ENCODE data around the gene GATA5.

GRCh38 chr20:62487118-62487517, 11.3 kb upstream of the GATA5 start:
- TF ChIP-seq, protein P1, sequence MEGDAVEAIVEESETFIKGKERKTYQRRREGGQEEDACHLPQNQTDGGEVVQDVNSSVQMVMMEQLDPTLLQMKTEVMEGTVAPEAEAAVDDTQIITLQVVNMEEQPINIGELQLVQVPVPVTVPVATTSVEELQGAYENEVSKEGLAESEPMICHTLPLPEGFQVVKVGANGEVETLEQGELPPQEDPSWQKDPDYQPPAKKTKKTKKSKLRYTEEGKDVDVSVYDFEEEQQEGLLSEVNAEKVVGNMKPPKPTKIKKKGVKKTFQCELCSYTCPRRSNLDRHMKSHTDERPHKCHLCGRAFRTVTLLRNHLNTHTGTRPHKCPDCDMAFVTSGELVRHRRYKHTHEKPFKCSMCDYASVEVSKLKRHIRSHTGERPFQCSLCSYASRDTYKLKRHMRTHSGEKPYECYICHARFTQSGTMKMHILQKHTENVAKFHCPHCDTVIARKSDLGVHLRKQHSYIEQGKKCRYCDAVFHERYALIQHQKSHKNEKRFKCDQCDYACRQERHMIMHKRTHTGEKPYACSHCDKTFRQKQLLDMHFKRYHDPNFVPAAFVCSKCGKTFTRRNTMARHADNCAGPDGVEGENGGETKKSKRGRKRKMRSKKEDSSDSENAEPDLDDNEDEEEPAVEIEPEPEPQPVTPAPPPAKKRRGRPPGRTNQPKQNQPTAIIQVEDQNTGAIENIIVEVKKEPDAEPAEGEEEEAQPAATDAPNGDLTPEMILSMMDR (IDR thresholded peaks at IDR 0.05; ENCODE audit: insufficient read depth, low read length, poor library complexity, severe bottlenecking) = no peak
- no peak for TF ChIP-seq EZH2phosphoT487 (conservative IDR thresholded peaks at IDR 0.05; ENCODE audit: low read length)

Data from SU-DHL-6 (cell line).